GM12878 (cell line): Measurements from ENCODE around the gene ARMS2. TPM values are rescaled to one million over a fixed set of nuclear protein-coding genes. Genes with fewer than 3 reads are reported as not detected.

Experiments
- ATAC-seq: fragments of 200-7000 bp; cut with Tn5 transposase; 3 replicates; pipeline ENCODE4 v1.9.1; 2020; ENCODE audit warnings: mild to moderate bottlenecking, moderate library complexity
- BruUV-seq: library from RNA; stranded (reverse); fragments of 400-500 nt; replicated peaks from 2 replicates; lab custom pipeline; 2021; lab: Mats Ljungman, UMichigan
- CTCF ChIA-PET: fragments of 300-600 bp; sonication (Branson Sonifier 250); formaldehyde crosslinking; extraction: SDS; loops from one replicate; lab custom pipeline; 2021; ENCODE audit warnings: inconsistent platforms; lab: Yijun Ruan, JAX
- POLR2A ChIA-PET: fragments of 350-600 bp; formaldehyde crosslinking; extraction: SDS; loops from one replicate; lab custom pipeline; 2021; ENCODE audit warnings: inconsistent platforms; lab: Charles Lee
- RAD21 ChIA-PET: fragments of 300-600 bp; sonication (Branson Sonifier 250); formaldehyde crosslinking; loops from one replicate; lab custom pipeline; 2023; ENCODE audit warnings: antibody characterized with exemption; ENCODE audit not compliant: unreplicated experiment; lab: Charles Lee
- SMC1A ChIA-PET: fragments of 300-600 bp; sonication (Branson Sonifier 250); formaldehyde crosslinking; loops from one replicate; lab custom pipeline; 2023; ENCODE audit not compliant: unreplicated experiment, uncharacterized antibody; lab: Charles Lee
- DNase-seq: peaks from one replicate; pipeline ENCODE4 v3.0.0-alpha.2; 2011; ENCODE audit warnings: low read depth, low spot score
- FAIRE-seq: peaks from 3 replicates; lab custom pipeline; 2011; peaks lifted over from hg19 to GRCh38; lab: Jason Lieb, UNC
- H2AFZ ChIP-seq: 2 replicates; pipeline ENCODE4 v1.6.0; 2011; ENCODE audit warnings: low read depth, low read length, control low read depth; ENCODE audit not compliant: control insufficient read depth
- H3K27ac ChIP-seq: 2 replicates; pipeline ENCODE4 v1.5.1; 2011; ENCODE audit warnings: control low read depth; ENCODE audit not compliant: control insufficient read depth, insufficient read depth
- H3K27me3 ChIP-seq, 2 experiments: replicated peaks in 1 of 2; 2 replicates each; pipeline versions ENCODE4 v1.6.0 to v1.6.1; 2011; ENCODE audit warnings: low read length in 1 of 2; ENCODE audit not compliant: control insufficient read depth in 2 of 2, insufficient read depth in 2 of 2
- H3K36me3 ChIP-seq, 2 experiments: 2 replicates each; pipeline ENCODE4 v1.5.1; 2011; ENCODE audit warnings: low read length in 1 of 2; ENCODE audit not compliant: control insufficient read depth in 2 of 2, insufficient read depth in 2 of 2
- H3K4me1 ChIP-seq: 2 replicates; pipeline ENCODE4 v1.6.1; 2011; ENCODE audit warnings: mild to moderate bottlenecking, low read length, moderate library complexity, mixed read lengths; ENCODE audit not compliant: control insufficient read depth, insufficient read depth
- H3K4me2 ChIP-seq: 2 replicates; pipeline ENCODE4 v1.6.0; 2011; ENCODE audit warnings: control low read depth; ENCODE audit not compliant: control insufficient read depth, insufficient read depth
- H3K4me3 ChIP-seq: fragments of 200-600 bp; sonication (generic); 2 replicates; pipeline ENCODE4 v1.5.1; 2016
- H3K79me2 ChIP-seq: 2 replicates; pipeline ENCODE4 v1.6.0; 2011; ENCODE audit warnings: low read length; ENCODE audit not compliant: control insufficient read depth, insufficient read depth
- H3K9ac ChIP-seq: 2 replicates; pipeline ENCODE4 v1.8.0; 2011; ENCODE audit warnings: low read length, control low read depth, mixed read lengths; ENCODE audit not compliant: control insufficient read depth, insufficient read depth
- H3K9me3 ChIP-seq: replicated peaks from 3 replicates; pipeline ENCODE4 v1.5.1; 2011; ENCODE audit warnings: mild to moderate bottlenecking, low read length; ENCODE audit not compliant: control insufficient read depth, insufficient read depth
- H4K20me1 ChIP-seq: 2 replicates; pipeline ENCODE4 v1.6.0; 2011; ENCODE audit not compliant: control insufficient read depth, insufficient read depth
- BACH1 ChIP-seq: fragments of 450-650 bp; IDR thresholded peaks from 2 replicates; pipeline ENCODE4 v1.6.1; 2017; ENCODE audit warnings: mild to moderate bottlenecking, borderline replicate concordance
- BCL11A ChIP-seq: IDR thresholded peaks from 2 replicates; pipeline ENCODE4 v1.6.1; 2011; ENCODE audit warnings: low read depth, low read length
- CHD2 ChIP-seq: IDR thresholded peaks from 2 replicates; pipeline ENCODE4 v1.6.1; 2011; ENCODE audit warnings: low read depth, low read length, improper control_type of control experiment, borderline replicate concordance
- CREM ChIP-seq: IDR thresholded peaks from 2 replicates; pipeline ENCODE4 v1.6.1; 2014; ENCODE audit warnings: antibody characterized with exemption, low read depth
- EP300 ChIP-seq, 2 experiments: fragments of 150-350 bp in 1 of 2; IDR thresholded peaks; 2 replicates each; pipeline ENCODE4 v1.6.1; 2011 to 2012; ENCODE audit warnings: low read depth in 2 of 2, low read length in 2 of 2, borderline replicate concordance in 1 of 2, improper control_type of control experiment in 1 of 2, inconsistent platforms in 1 of 2; ENCODE audit not compliant: control insufficient read depth in 1 of 2
- HDAC6 ChIP-seq: fragments of 200-600 bp; sonication (generic); IDR thresholded peaks from one replicate; pipeline ENCODE4 v1.8.0; 2017; ENCODE audit warnings: antibody characterized with exemption; ENCODE audit not compliant: unreplicated experiment
- LARP7 ChIP-seq: fragments of 450-650 bp; IDR thresholded peaks from 2 replicates; pipeline ENCODE4 v1.6.1; 2017; ENCODE audit warnings: mild to moderate bottlenecking
- NR2F1 ChIP-seq: fragments of 450-650 bp; conservative IDR thresholded peaks from 2 replicates; pipeline ENCODE4 v1.6.1; 2017; ENCODE audit warnings: mild to moderate bottlenecking
- RAD51 ChIP-seq: fragments of 450-650 bp; IDR thresholded peaks from 2 replicates; pipeline ENCODE4 v1.6.1; 2016; ENCODE audit warnings: moderate library complexity, mild to moderate bottlenecking, inconsistent platforms
- RCOR1 ChIP-seq: conservative IDR thresholded peaks from 2 replicates; pipeline ENCODE4 v1.6.1; 2012; ENCODE audit warnings: low read depth, low read length, improper control_type of control experiment
- TARDBP ChIP-seq: IDR thresholded peaks from 2 replicates; pipeline ENCODE4 v1.6.1; 2016; ENCODE audit warnings: borderline replicate concordance
- in situ Hi-C: fragments of 300-500 bp; cut with MboI; formaldehyde crosslinking; loops from 9 replicates; pipeline ENCODE4 v1.14.3; 2018; ENCODE audit warnings: mixed read lengths
- intact Hi-C: fragments of 100-400 bp; cut with micrococcal nuclease; formaldehyde crosslinking; loops from one replicate; pipeline ENCODE4 v1.14.2; 2022; ENCODE audit not compliant: unreplicated experiment
- polyA plus RNA-seq, 11 experiments: library from polyadenylated mRNA; depleted of rRNA in 4 of 11; unstranded in 6 of 11; stranded (reverse) in 5 of 11; fragments of >200 nt; fragmentation: Nextera tagmentation in 4 of 11; fragmentation: Illumina TruSeq in 1 of 11; extraction: Ambion mirVana in 4 of 11; extraction: Trizol in 1 of 11; gene quantifications; 1 replicate in 1 of 11; 2 replicates in 10 of 11; pipeline versions ENCODE4 v1.2.1 to v1.2.3, GENCODE V29; 2011 to 2016; ENCODE audit warnings: inconsistent platforms in 2 of 11, missing spikeins in 2 of 11, low read depth in 1 of 11
- total RNA-seq, 4 experiments: library from RNA; depleted of rRNA in 3 of 4; stranded (reverse); fragments of >200 nt in 3 of 4; fragmentation: Illumina TruSeq in 1 of 4; extraction: Trizol in 1 of 4; gene quantifications; 2 replicates each; pipeline versions ENCODE4 v1.2.1 to v1.2.3, GENCODE V29; 2013 to 2021
- TF ChIP-seq, protein P1 (sequence below): fragments of 450-650 bp; formaldehyde crosslinking; IDR thresholded peaks from 2 replicates; pipeline ENCODE4 v1.4.0; 2020; ENCODE audit warnings: mild to moderate bottlenecking, moderate library complexity
- TF ChIP-seq, protein P2 (sequence below): fragments of 150-350 bp; IDR thresholded peaks from 2 replicates; pipeline ENCODE4 v1.6.1; 2016; ENCODE audit warnings: low read depth, low read length

The ARMS2 gene
- total and polyA plus RNA-seq, 10 of the 15 experiments (the other 5 are each of a cell fraction or from before 2014, with no cell fraction given) = not detected

DNA sequence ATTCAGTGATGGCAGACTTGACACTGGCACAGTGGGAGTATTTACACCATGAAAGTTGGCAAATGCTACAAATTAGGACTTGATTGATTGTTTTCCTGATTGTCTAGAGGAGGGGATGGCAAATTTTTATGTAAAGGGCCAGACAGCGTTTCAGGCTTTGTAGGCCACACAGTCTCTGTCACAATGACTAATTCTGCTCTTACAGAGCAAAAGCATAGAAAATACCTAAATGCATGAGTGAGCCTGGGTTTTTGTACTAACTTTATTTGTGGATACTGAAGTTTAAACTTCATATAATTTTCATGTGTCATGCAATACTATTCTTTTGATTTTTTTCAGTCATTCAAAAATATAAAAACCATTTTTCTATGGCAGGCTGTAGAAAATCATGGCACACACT, 9.0 kb upstream of the ARMS2 start (continued):
- TF ChIP-seq, protein P1, sequence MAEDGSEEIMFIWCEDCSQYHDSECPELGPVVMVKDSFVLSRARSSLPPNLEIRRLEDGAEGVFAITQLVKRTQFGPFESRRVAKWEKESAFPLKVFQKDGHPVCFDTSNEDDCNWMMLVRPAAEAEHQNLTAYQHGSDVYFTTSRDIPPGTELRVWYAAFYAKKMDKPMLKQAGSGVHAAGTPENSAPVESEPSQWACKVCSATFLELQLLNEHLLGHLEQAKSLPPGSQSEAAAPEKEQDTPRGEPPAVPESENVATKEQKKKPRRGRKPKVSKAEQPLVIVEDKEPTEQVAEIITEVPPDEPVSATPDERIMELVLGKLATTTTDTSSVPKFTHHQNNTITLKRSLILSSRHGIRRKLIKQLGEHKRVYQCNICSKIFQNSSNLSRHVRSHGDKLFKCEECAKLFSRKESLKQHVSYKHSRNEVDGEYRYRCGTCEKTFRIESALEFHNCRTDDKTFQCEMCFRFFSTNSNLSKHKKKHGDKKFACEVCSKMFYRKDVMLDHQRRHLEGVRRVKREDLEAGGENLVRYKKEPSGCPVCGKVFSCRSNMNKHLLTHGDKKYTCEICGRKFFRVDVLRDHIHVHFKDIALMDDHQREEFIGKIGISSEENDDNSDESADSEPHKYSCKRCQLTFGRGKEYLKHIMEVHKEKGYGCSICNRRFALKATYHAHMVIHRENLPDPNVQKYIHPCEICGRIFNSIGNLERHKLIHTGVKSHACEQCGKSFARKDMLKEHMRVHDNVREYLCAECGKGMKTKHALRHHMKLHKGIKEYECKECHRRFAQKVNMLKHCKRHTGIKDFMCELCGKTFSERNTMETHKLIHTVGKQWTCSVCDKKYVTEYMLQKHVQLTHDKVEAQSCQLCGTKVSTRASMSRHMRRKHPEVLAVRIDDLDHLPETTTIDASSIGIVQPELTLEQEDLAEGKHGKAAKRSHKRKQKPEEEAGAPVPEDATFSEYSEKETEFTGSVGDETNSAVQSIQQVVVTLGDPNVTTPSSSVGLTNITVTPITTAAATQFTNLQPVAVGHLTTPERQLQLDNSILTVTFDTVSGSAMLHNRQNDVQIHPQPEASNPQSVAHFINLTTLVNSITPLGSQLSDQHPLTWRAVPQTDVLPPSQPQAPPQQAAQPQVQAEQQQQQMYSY (CRISPR knock-in tag) = no peak
- TF ChIP-seq BACH1 = no peak

DNA sequence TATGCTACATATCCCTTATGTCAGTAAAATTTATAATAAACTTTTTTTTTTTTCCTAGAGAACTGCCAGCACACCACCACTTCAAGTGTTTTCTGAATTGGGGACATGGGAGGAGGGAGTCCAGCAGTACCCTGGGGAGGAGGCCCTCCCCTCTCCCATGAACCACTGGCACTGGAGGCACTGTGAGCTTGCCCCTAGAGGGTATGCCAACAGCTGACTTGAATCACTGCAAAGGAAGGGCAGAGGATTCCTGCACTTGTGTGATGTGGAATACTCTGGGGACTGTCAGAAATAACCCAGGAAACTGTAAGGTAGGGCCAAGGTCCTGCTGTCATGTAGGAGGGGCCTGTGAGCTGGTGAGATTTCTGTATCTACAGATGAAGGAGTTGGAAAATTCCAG, 8.5 kb upstream of the ARMS2 start:
- intact Hi-C loops = no loop called here
- no peak for DNase-seq
- Histone ChIP-seq H2AFZ (no peak overlapping the region), H4K20me1 (no peaks in the 10 kb centered on the region), H3K9ac (no peak overlapping the region), H3K4me2 (no peak overlapping the region), H3K27me3 (no peaks in the 10 kb centered on the region), H3K79me2 (no peaks in the 10 kb centered on the region), H3K4me3 (no peak overlapping the region), H3K4me1 (no peaks in the 10 kb centered on the region), H3K27ac (no peak overlapping the region), H3K9me3 (no peaks in the 10 kb centered on the region), H3K36me3 (no peaks in the 10 kb centered on the region)
- ChIA-PET RAD21 (no interaction called here), SMC1A (no interaction called here), CTCF (interaction anchor here (3.2 kb wide), 1 partner anchor 10 kb away, joined by 17 read pairs; no protein-coding TSS in a partner anchor), POLR2A (no interaction called here)
- FAIRE-seq = no peak
- no peak for ATAC-seq
- in situ Hi-C loops = no loop called here
- BruUV-seq = no TSS peak
- TF ChIP-seq EP300 (IDR thresholded peaks at IDR 0.05; ENCODE audit: borderline replicate concordance in 1 of 2, control insufficient read depth in 1 of 2, low read depth in 2 of 2, low read length in 2 of 2) (no peak), TARDBP (no peak), RCOR1 (no peak), CHD2 (no peak), HDAC6 (no peak), RAD51 (no peak), NR2F1 (no peak), LARP7 (no peak), CREM (no peak), BCL11A (no peak)
- TF ChIP-seq, protein P2, sequence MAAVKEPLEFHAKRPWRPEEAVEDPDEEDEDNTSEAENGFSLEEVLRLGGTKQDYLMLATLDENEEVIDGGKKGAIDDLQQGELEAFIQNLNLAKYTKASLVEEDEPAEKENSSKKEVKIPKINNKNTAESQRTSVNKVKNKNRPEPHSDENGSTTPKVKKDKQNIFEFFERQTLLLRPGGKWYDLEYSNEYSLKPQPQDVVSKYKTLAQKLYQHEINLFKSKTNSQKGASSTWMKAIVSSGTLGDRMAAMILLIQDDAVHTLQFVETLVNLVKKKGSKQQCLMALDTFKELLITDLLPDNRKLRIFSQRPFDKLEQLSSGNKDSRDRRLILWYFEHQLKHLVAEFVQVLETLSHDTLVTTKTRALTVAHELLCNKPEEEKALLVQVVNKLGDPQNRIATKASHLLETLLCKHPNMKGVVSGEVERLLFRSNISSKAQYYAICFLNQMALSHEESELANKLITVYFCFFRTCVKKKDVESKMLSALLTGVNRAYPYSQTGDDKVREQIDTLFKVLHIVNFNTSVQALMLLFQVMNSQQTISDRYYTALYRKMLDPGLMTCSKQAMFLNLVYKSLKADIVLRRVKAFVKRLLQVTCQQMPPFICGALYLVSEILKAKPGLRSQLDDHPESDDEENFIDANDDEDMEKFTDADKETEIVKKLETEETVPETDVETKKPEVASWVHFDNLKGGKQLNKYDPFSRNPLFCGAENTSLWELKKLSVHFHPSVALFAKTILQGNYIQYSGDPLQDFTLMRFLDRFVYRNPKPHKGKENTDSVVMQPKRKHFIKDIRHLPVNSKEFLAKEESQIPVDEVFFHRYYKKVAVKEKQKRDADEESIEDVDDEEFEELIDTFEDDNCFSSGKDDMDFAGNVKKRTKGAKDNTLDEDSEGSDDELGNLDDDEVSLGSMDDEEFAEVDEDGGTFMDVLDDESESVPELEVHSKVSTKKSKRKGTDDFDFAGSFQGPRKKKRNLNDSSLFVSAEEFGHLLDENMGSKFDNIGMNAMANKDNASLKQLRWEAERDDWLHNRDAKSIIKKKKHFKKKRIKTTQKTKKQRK = no peak
